Fibroblast of the aortic adventitia (primary cell): ENCODE results near the gene KCP. TPM values are rescaled to one million over a fixed set of nuclear protein-coding genes. Genes with fewer than 3 reads are reported as not detected.
A peak's percentile ranks its signal among the peaks of the same experiment; 100 is the strongest.

Experiments used
- DNase-seq: peaks from one replicate; pipeline ENCODE4 v3.0.0-alpha.2; 2010; ENCODE audit warnings: low read depth
- H3K4me3 ChIP-seq: 2 replicates; pipeline ENCODE4 v1.5.1; 2011; ENCODE audit warnings: low read depth, mild to moderate bottlenecking, control low read depth, low read length, moderate library complexity
- total RNA-seq: library from RNA; depleted of rRNA; stranded (reverse); fragments of >200 nt; gene quantifications from 2 replicates; pipeline ENCODE4 v1.2.3, GENCODE V29; 2012; ENCODE audit warnings: low replicate concordance
- TF ChIP-seq, protein P1 (sequence below): IDR thresholded peaks from 2 replicates; pipeline ENCODE4 v1.5.1; 2011; ENCODE audit warnings: mild to moderate bottlenecking, low read length, control low read depth, inconsistent platforms; ENCODE audit not compliant: insufficient read depth

Gene KCP
- total RNA-seq, 1 donor = 0.09 TPM

DNA sequence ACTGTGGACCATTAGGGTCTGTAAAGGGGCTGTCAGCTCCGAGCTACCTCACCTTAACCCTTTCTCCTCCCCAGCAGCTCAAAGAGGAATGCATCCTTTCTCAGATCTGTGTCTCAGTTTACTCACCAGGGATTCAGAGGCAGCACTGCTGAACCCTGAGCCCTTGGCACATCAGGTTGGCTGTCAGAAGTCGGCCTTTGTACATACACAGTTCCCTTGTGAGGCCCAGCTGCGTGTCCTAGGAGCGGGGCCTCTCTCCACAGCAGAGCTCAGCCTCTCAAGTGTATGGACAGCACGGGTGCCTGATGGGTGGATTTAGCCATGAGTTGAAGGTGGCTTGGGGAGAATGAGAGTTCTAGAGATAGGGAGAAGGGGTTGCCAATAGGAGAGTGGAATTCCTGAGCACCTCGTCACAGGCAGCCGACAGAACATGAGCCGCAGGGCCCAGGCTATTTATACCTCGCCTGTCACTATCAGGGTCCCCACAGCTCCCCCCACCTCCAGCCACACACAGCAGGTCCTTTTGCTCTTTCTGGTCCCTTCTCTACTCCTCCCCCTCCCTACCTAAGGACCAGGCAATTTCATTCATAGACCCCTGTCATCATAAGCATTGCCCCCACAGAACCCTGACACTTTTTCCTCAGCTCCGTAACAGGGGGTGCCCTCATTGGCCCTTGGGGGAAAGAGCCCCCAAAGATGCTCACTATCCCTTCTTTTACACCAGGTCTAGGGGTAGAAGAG, 82.4 kb downstream of the KCP start:
- peak overlapping the region; percentile 17 for H3K4me3 ChIP-seq

DNA sequence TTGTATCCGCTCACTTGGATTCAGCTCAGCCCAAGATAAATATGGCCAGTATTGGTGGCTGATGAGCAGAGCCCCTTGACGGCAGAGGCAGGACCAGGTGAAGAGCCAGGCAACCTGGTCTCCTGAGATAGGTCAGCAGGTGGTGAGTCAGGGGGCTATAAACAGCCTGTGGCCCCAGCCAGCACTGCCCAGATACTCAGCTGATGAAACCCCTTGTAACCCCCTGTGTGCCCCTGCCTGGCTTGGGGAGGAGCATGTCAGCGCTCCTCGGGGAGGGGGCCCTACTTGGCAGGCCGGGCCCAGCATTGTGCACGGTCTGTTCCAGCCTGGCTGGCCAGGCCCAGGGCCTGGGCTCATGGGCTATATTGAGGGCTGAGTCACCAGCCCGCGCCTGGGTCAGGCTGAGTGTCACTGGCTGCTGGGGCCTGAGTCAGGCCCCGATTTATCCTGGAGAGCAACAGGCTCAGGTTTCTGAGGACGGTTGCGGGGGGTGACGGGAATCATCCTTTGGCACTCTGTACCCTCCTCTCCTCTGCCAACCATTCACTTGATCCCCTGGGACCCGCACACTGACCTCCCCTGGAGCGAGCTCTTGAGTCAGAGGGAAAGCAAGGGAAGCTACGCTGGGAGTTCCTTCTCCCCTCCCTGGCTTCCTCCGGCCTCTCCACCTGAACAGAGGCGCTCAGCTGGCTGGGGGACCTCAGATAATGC, 83.1 kb downstream of the KCP start:
- TF ChIP-seq, protein P1, sequence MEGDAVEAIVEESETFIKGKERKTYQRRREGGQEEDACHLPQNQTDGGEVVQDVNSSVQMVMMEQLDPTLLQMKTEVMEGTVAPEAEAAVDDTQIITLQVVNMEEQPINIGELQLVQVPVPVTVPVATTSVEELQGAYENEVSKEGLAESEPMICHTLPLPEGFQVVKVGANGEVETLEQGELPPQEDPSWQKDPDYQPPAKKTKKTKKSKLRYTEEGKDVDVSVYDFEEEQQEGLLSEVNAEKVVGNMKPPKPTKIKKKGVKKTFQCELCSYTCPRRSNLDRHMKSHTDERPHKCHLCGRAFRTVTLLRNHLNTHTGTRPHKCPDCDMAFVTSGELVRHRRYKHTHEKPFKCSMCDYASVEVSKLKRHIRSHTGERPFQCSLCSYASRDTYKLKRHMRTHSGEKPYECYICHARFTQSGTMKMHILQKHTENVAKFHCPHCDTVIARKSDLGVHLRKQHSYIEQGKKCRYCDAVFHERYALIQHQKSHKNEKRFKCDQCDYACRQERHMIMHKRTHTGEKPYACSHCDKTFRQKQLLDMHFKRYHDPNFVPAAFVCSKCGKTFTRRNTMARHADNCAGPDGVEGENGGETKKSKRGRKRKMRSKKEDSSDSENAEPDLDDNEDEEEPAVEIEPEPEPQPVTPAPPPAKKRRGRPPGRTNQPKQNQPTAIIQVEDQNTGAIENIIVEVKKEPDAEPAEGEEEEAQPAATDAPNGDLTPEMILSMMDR = no peak
- H3K4me3 ChIP-seq = no peak overlapping the region
- DNase-seq = peak; percentile 89

More for the DNA sequence above, 82.4 kb downstream of the KCP start:
- TF ChIP-seq, protein P1 = no peak
- peak; percentile 89 for DNase-seq

DNA sequence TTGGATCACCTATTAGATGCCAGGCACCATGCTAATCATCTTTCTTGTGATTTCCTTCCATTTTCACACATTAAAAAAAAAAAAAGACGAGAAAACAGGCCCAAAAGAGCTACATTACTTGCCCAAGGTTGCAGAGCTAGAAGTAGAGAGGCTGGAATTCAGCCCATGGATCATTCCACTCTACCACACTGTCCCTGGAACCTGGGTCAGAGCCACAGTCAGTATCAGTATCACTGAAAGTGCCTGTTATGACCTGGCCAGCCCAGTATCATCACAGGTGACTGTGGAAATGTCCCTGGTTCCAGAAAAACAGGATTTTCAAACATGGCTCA, 83.6 kb downstream of the KCP start:
- no peak overlapping the region for H3K4me3 ChIP-seq
- no peak for DNase-seq
- TF ChIP-seq, protein P1 = no peak

Other genes with a start within 250 kb of the KCP start
- 1.2 and 3.1 TPM in 2 replicates for gene GARIN1A, start 238.4 kb downstream of the KCP start, total RNA-seq
- 624 and 625 TPM in 2 replicates for gene CALU, start 171.3 kb downstream of the KCP start, total RNA-seq
- not detected in 2 replicates for gene OPN1SW, start 134.9 kb downstream of the KCP start, total RNA-seq
- gene CCDC136, start 118.7 kb downstream of the KCP start, total RNA-seq = 9.9 and 15.7 TPM in 2 replicates
- gene FLNC, start 80.3 kb downstream of the KCP start, total RNA-seq = 43.7 and 193 TPM in 2 replicates
- gene ATP6V1F, start 47.9 kb downstream of the KCP start, total RNA-seq = 6.1 and 76.7 TPM in 2 replicates
- gene IRF5, start 27.2 kb upstream of the KCP start, total RNA-seq = not detected in 2 replicates
- gene TNPO3, start 144.4 kb upstream of the KCP start, total RNA-seq = 56.7 and 63.3 TPM in 2 replicates
- gene TSPAN33, start 234.0 kb upstream of the KCP start, total RNA-seq = not detected in 2 replicates